WI38 (cell line): ENCODE data around the gene EAPP.
"Not testable (repeated sequence)": the region's sequence is repeated elsewhere in the genome, so short reads cannot be mapped to it uniquely, and the experiment has no call there.

Source experiments
- H3K4me3 ChIP-seq: 2 replicates; pipeline ENCODE4 v1.5.1; 2011; ENCODE audit warnings: low read depth, mild to moderate bottlenecking, control low read depth, low read length
- TF ChIP-seq, protein P1 (sequence below): IDR thresholded peaks from 2 replicates; pipeline ENCODE4 v1.5.1; 2012; ENCODE audit warnings: low read depth, mild to moderate bottlenecking, control low read depth, low read length

The EAPP gene

GRCh38 chr14:34478261-34478660, 61.2 kb downstream of the EAPP start:
- H3K4me3 ChIP-seq, result no peak overlapping the region
- TF ChIP-seq, protein P1, sequence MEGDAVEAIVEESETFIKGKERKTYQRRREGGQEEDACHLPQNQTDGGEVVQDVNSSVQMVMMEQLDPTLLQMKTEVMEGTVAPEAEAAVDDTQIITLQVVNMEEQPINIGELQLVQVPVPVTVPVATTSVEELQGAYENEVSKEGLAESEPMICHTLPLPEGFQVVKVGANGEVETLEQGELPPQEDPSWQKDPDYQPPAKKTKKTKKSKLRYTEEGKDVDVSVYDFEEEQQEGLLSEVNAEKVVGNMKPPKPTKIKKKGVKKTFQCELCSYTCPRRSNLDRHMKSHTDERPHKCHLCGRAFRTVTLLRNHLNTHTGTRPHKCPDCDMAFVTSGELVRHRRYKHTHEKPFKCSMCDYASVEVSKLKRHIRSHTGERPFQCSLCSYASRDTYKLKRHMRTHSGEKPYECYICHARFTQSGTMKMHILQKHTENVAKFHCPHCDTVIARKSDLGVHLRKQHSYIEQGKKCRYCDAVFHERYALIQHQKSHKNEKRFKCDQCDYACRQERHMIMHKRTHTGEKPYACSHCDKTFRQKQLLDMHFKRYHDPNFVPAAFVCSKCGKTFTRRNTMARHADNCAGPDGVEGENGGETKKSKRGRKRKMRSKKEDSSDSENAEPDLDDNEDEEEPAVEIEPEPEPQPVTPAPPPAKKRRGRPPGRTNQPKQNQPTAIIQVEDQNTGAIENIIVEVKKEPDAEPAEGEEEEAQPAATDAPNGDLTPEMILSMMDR, result no peak

DNA sequence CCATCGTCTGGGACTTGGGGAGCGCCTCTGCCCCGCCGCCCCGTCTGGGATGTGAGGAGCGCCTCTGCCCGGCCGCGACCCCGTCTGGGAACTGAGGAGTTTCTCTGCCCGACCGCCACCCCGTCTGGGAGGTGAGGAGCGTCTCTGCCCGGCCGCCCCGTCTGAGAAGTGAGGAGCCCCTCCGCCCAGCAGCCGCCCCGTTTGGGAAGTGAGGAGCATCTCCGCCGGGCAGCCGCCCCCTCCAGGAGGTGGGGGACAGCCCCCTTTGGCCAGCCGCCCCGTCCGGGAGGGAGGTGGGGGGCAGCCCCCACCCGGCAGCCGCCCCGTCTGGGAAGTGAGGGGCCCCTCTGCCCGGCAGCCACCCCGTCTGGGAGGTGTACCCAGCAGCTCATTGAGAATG, 63.5 kb downstream of the EAPP start:
- H3K4me3 ChIP-seq, result not testable (repeated sequence)

DNA sequence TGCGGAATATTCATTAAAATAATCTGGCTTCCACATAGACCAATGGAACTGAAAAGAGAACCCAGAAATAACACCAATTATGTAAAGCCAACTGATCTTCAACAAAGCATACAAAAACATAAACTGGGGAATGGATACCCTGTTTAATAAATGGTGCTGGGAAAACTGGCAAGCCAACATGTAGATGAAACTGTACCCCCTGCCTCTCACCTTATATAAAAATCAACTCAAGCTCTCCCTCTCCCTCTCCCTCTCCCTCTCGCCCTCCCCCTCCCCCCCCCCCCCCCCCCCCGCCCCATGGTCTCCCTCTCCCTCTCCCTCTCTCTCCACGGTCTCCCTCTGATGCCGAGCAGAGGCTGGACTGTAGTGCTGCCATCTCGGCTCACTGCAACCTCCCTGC, 64.3 kb downstream of the EAPP start:
- H3K4me3 ChIP-seq, result no peak overlapping the region
- TF ChIP-seq, protein P1, result no peak

DNA sequence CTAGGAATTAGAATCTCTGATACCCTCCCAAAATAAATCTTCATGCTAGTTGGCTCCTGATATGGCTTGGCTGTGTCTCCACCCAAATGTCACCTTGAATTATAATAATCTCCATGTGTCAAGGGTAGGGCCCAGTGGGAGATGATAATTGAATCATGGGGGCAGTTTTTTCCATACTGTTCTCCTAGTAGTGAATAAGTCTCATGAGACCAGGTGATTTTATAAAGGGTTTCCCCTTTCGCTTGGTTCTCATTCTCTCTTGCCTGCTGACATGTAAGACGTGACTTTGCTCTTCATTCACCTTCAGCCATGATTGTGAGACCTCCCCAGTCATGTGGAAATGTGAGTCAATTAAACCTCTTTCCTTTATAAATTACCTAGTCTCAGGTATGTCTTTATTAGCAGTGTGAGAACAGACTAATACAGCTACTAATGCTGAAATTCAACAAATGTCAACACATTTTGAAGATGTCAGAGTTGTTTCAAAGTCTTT, 65.3 kb downstream of the EAPP start:
- no peak overlapping the region for H3K4me3 ChIP-seq
- TF ChIP-seq, protein P1, result no peak

- no peak overlapping the region for H3K4me3 ChIP-seq
- TF ChIP-seq, protein P1, result no peak
These were observed 66.7 kb downstream of the EAPP start for GRCh38 chr14:34472706-34473279.

GRCh38 chr14:34470319-34470718, 69.2 kb downstream of the EAPP start:
- TF ChIP-seq, protein P1, result no peak
- no peak overlapping the region for H3K4me3 ChIP-seq

DNA sequence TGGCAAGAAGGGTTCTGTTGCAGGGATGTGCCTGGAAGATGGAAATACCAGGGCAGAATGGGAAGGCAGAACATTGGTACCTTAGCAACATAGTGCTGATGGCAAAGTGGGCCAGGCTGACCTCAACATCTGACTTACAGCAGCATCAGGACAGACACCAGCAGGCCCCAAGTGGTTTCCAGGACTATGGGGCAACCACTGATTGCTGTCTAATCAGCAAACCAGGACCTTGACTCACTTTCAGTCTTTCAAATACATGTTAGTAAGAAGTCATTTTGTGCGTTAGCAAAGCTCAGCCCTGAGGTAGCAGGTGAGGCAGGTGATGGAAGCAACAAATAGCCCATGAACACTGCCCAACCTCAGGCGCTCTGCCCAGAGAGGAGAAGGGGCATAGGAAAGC, 72.8 kb downstream of the EAPP start:
- no peak overlapping the region for H3K4me3 ChIP-seq
- TF ChIP-seq, protein P1, result no peak
